Subcutaneous abdominal adipose tissue (tissue), 5 donors: ENCODE results near the gene SEC14L5.

Experiments used
- H3K27ac ChIP-seq: one replicate; pipeline ENCODE4 v1.7.0; 2013; ENCODE audit warnings: low read depth, mild to moderate bottlenecking, inconsistent platforms, low read length, moderate library complexity
- H3K27me3 ChIP-seq, 5 donors: one replicate each; pipeline ENCODE4 v1.7.0; 2013; ENCODE audit warnings: low read length in 5 of 5, inconsistent platforms in 1 of 5; ENCODE audit not compliant: control insufficient read depth in 5 of 5, insufficient read depth in 4 of 5
- H3K36me3 ChIP-seq, 5 donors: one replicate each; pipeline ENCODE4 v1.7.0; 2013; ENCODE audit warnings: low read length in 5 of 5; ENCODE audit not compliant: control insufficient read depth in 5 of 5, insufficient read depth in 5 of 5
- H3K4me1 ChIP-seq, 5 donors: one replicate each; pipeline ENCODE4 v1.7.0; 2013; ENCODE audit warnings: low read length in 5 of 5, mild to moderate bottlenecking in 3 of 5, moderate library complexity in 1 of 5; ENCODE audit not compliant: control insufficient read depth in 5 of 5, insufficient read depth in 5 of 5
- H3K4me3 ChIP-seq, 5 donors: one replicate each; pipeline ENCODE4 v1.7.0; 2013; ENCODE audit warnings: low read length in 5 of 5, low read depth in 1 of 5
- H3K9ac ChIP-seq, 5 donors: one replicate each; pipeline ENCODE4 v1.7.0; 2013; ENCODE audit warnings: low read length in 5 of 5, mild to moderate bottlenecking in 4 of 5, moderate library complexity in 3 of 5
- H3K9me3 ChIP-seq, 5 donors: one replicate each; pipeline ENCODE4 v1.7.0; 2013; ENCODE audit warnings: low read length in 5 of 5; ENCODE audit not compliant: control insufficient read depth in 5 of 5
- donor health status: healthy.
- donor health status: healthy.
- donor health status: healthy.
- donor health status: healthy.
- donor health status: healthy.

The SEC14L5 gene

DNA sequence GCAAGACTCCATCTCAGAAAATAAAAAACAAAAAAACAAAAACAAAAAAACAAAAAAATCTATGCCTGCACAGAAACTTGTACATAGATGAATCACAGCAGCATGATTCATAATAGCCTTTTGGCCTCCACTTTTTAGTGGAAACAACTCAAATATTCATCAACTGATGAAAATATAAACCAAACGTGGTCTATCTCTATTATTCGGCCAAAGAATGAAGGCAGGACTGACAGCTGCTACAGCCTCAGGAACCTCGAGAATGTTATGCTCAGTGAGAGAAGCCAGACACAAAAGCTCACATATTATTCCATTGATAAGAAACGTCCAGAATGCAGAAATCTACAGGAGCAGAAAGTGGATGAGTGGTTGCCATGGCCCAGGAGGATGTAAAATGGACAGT, 41.0 kb upstream of the SEC14L5 start:
- no peak overlapping the region for H3K4me3 ChIP-seq
- H3K9ac ChIP-seq, result no peak overlapping the region
- H3K4me1 ChIP-seq, result peaks cover 0 to 8% (median 0%) of the 10 kb centered on the region in 5 donors
- no peak overlapping the region for H3K27ac ChIP-seq
- peaks cover 0 to 3% (median 0%) of the 10 kb centered on the region in 5 donors for H3K27me3 ChIP-seq
- H3K36me3 ChIP-seq, result no peaks in the 10 kb centered on the region
- H3K9me3 ChIP-seq, result no peaks in the 10 kb centered on the region

DNA sequence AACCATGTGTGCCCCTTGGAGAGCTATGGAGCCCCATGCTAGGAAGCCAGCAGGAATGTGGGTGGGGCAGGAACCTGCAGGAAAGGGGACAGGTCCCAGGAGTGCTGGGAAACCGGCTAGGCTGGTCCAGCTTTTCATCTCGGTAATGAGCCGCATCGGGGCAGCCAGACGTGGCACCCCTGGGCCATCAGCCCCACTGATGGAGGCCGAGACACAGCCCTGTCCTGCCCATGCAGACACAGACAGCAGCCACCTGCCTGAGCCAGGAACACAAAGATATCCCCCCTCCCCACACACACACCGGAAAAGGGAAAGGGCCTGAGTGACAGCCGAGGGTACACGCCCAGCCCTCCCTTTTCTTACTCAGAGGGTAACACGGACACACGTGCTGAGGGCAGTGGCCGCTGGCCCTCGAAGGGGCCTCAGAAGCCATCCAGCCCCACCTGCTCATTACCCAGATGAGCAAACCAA, 39.3 kb upstream of the SEC14L5 start:
- Histone ChIP-seq H3K27ac (no peak overlapping the region), H3K4me3 (no peak overlapping the region), H3K36me3 (peaks cover 0 to 4% (median 0%) of the 10 kb centered on the region in 5 donors), H3K9ac (no peak overlapping the region), H3K27me3 (peaks cover 0 to 9% (median 0%) of the 10 kb centered on the region in 5 donors), H3K4me1 (peaks cover 0 to 8% (median 0%) of the 10 kb centered on the region in 5 donors), H3K9me3 (no peaks in the 10 kb centered on the region)

GRCh38 chr16:4920826-4921225, 37.3 kb upstream of the SEC14L5 start:
- H3K27ac ChIP-seq, result no peak overlapping the region

DNA sequence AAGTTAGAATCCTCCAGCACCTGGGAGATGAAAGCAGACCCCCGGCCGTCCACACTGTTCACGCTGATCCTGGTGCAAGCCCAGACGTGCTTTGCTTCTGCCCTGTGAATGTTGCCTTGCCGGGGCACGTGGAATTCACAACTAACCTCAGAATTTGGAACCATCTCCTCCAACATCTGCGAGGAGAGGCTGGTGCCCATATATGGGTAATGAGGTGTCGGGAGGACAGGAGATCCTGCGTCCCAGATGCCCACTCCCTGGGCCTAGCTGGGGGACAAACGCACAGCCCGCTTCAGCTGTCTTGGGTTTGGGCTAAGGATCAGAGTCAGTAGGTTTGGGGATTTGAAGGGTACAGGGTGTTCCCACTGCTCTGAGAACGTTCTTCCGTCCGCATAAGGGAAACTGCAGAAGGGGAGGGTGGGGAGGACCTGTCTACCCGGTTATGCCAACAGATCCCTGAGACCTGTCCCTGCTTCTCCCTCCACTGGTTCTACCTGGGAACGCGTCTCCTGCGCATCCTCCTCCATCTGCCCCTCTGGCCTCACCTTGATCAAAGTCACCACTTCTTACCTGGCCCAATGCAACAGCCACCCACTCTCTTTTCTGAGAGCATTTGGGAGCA, 35.3 kb upstream of the SEC14L5 start:
- Histone ChIP-seq H3K4me3 (no peak overlapping the region), H3K4me1 (peaks cover 0 to 4% (median 0%) of the 10 kb centered on the region in 5 donors), H3K9ac (no peak overlapping the region), H3K27me3 (peaks cover 0 to 9% (median 4%) of the 10 kb centered on the region in 5 donors), H3K27ac (no peak overlapping the region), H3K36me3 (peaks cover 0 to 6% (median 2%) of the 10 kb centered on the region in 5 donors), H3K9me3 (peaks cover 7 to 19% (median 11%) of the 10 kb centered on the region in 5 donors)

More at GRCh38 chr16:4920826-4921225, 37.3 kb upstream of the SEC14L5 start:
- Histone ChIP-seq H3K4me1 (peaks cover 0 to 4% (median under 1%) of the 10 kb centered on the region in 5 donors), H3K4me3 (no peak overlapping the region), H3K36me3 (peaks cover 0 to 5% (median 0%) of the 10 kb centered on the region in 5 donors), H3K27me3 (peaks cover 0 to 9% (median 4%) of the 10 kb centered on the region in 5 donors), H3K9me3 (peaks cover 0 to under 1% (median 0%) of the 10 kb centered on the region in 5 donors), H3K9ac (no peak overlapping the region)

DNA sequence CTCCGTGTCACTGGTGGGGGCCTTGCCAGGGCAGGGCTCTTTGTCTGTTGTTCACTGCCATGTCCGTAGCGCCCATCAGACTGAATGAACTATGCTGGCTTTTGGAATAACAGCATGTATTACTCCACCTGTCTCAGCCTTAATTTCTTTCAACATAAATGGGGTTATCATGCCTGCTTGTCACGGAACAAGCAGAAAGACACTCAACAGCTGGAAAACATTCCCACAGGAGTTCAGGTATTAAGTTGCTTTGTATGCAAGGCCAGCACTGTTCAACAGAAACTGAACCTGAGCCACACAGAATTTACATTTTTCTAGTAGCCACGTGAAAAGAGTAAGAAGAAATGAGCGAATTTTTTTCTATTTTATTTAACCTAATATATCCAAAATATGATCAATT, 34.3 kb upstream of the SEC14L5 start:
- peaks cover 0 to 7% (median 4%) of the 10 kb centered on the region in 5 donors for H3K27me3 ChIP-seq
- no peak overlapping the region for H3K27ac ChIP-seq
- H3K9me3 ChIP-seq, result peaks cover 7 to 22% (median 12%) of the 10 kb centered on the region in 5 donors
- peaks cover 0 to 4% (median 0%) of the 10 kb centered on the region in 5 donors for H3K4me1 ChIP-seq
- H3K9ac ChIP-seq, result no peak overlapping the region
- peaks cover 0 to 6% (median 2%) of the 10 kb centered on the region in 5 donors for H3K36me3 ChIP-seq
- H3K4me3 ChIP-seq, result no peak overlapping the region

GRCh38 chr16:4924593-4925292, 33.4 kb upstream of the SEC14L5 start:
- Histone ChIP-seq H3K9ac (no peak overlapping the region), H3K4me1 (peaks cover 0 to 4% (median 0%) of the 10 kb centered on the region in 5 donors), H3K9me3 (peaks cover 7 to 22% (median 12%) of the 10 kb centered on the region in 5 donors), H3K36me3 (peaks cover 0 to 6% (median 2%) of the 10 kb centered on the region in 5 donors), H3K27me3 (peaks cover 0 to 6% (median 4%) of the 10 kb centered on the region in 5 donors), H3K4me3 (no peak overlapping the region), H3K27ac (no peak overlapping the region)

DNA sequence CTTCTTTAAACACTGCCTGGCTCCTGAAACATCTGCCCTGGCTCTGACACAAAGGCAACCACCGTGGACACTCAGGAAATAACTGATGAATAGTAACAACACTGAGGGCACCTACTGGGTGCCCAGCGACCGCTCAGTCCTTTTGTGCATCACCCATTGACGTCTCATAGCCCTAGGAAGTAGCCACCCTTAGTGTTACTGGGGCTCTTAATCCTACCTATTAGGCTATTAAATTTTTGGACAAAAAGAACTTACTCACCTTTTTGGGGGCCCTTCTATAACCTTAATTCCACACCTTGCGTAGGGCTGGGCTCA, 32.9 kb upstream of the SEC14L5 start:
- Histone ChIP-seq H3K4me3 (no peak overlapping the region), H3K27ac (no peak overlapping the region)

DNA sequence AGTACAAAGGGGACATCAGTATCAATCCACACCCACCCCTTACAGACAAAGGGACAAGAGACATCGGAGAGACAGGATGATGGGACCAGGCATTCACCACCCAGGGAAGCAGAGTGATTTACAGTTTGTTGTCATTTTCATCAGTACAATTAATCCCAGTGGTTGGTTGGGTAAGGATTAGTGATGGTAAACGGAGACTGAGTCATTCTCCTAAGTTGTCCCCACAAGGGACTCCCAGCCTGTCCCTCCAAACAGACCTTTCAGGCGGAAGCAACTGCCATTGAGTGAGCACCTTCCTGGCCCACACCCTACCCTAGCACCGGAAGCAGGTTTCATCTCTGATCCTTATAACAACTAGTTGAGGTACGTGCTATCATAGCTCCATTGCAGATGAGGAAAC, 32.3 kb upstream of the SEC14L5 start:
- Histone ChIP-seq H3K4me3 (no peak overlapping the region), H3K4me1 (peaks cover 0 to 4% (median 0%) of the 10 kb centered on the region in 5 donors), H3K9me3 (peaks cover 7 to 24% (median 14%) of the 10 kb centered on the region in 5 donors), H3K9ac (no peak overlapping the region), H3K36me3 (peaks cover 2 to 6% (median 3%) of the 10 kb centered on the region in 5 donors), H3K27me3 (peaks cover 0 to 12% (median 4%) of the 10 kb centered on the region in 5 donors), H3K27ac (no peak overlapping the region)

More for the DNA sequence above, 32.9 kb upstream of the SEC14L5 start:
- peaks cover 0 to 4% (median 0%) of the 10 kb centered on the region in 5 donors for H3K4me1 ChIP-seq
- peaks cover 7 to 22% (median 12%) of the 10 kb centered on the region in 5 donors for H3K9me3 ChIP-seq
- peaks cover 0 to 8% (median 4%) of the 10 kb centered on the region in 5 donors for H3K27me3 ChIP-seq
- H3K36me3 ChIP-seq, result peaks cover 2 to 6% (median 3%) of the 10 kb centered on the region in 5 donors
- no peak overlapping the region for H3K9ac ChIP-seq

- H3K4me3 ChIP-seq, result peak overlapping the region in 1 of 5 donors; percentile 8
Measured at GRCh38 chr16:4926928-4927327, 31.2 kb upstream of the SEC14L5 start.

GRCh38 chr16:4927661-4928060, 30.5 kb upstream of the SEC14L5 start:
- Histone ChIP-seq H3K4me3 (peak overlapping the region in 1 of 5 donors; percentile 8), H3K27ac (no peak overlapping the region), H3K9ac (no peak overlapping the region), H3K27me3 (peaks cover 0 to 12% (median 5%) of the 10 kb centered on the region in 5 donors), H3K36me3 (peaks cover 2 to 6% (median 3%) of the 10 kb centered on the region in 5 donors), H3K4me1 (peaks cover 0 to 4% (median 0%) of the 10 kb centered on the region in 5 donors), H3K9me3 (peaks cover 7 to 26% (median 14%) of the 10 kb centered on the region in 5 donors)

More at GRCh38 chr16:4926928-4927327, 31.2 kb upstream of the SEC14L5 start:
- peaks cover 2 to 6% (median 3%) of the 10 kb centered on the region in 5 donors for H3K36me3 ChIP-seq
- H3K27me3 ChIP-seq, result peaks cover 0 to 12% (median 6%) of the 10 kb centered on the region in 5 donors
- peaks cover 0 to 4% (median 0%) of the 10 kb centered on the region in 5 donors for H3K4me1 ChIP-seq
- no peak overlapping the region for H3K9ac ChIP-seq
- H3K9me3 ChIP-seq, result peaks cover 7 to 26% (median 14%) of the 10 kb centered on the region in 5 donors
- no peak overlapping the region for H3K27ac ChIP-seq
